ENCODE data around the gene ABCB8. TPM values are rescaled to one million over a fixed set of nuclear protein-coding genes. Genes with fewer than 3 reads are reported as not detected.

ABCB8 gene
- total and polyA plus RNA-seq, 5 experiments from 2014 or later: 17.1 to 74.7 (median 18.4) TPM

- POLR2A ChIA-PET: no interaction called here
- Mint-ChIP-seq H3K36me3 (peaks cover 0 to 8% (median 0%) of the 10 kb centered on the region in 3 donors), H3K4me1 (peaks cover 0 to under 1% (median 0%) of the 10 kb centered on the region in 4 donors), H3K27ac (no peak overlapping the region), H3K9me3 (no peaks in the 10 kb centered on the region), H3K4me3 (no peak overlapping the region), H3K27me3 (no peaks in the 10 kb centered on the region)
- DNase-seq (no peak), ATAC-seq (no peak)
These were observed 67.7 kb downstream of the ABCB8 start for GRCh38 chr7:151095828-151096475.

Other genes starting within 250 kb of the ABCB8 start
- gene TMEM176B, start 228.1 kb upstream of the ABCB8 start, total RNA-seq: not detected
- under 1 TPM in 1 of 3 donors, not detected in 2; 0.69 TPM for gene TMEM176B, start 228.1 kb upstream of the ABCB8 start, polyA plus RNA-seq
- gene TMEM176A, start 227.7 kb upstream of the ABCB8 start, total RNA-seq: under 1 TPM in 1 of 2 experiments, not detected in 1; 0.88 TPM
- gene TMEM176A, start 227.7 kb upstream of the ABCB8 start, polyA plus RNA-seq: under 1 TPM in 2 of 3 donors, not detected in 1; 0.18 to 0.62 TPM
- not detected for gene AOC1, start 175.9 kb upstream of the ABCB8 start, total RNA-seq
- gene AOC1, start 175.9 kb upstream of the ABCB8 start, polyA plus RNA-seq: not detected
- gene KCNH2, start 50.1 kb upstream of the ABCB8 start, total RNA-seq: 1 to 10 TPM; 1.3 to 1.6 TPM
- gene KCNH2, start 50.1 kb upstream of the ABCB8 start, polyA plus RNA-seq: 1 to 10 TPM in 2 of 3 donors, under 1 TPM in 1; 0.45 to 2.5 (median 1.5) TPM
- 1 to 10 TPM; 1.7 to 1.8 TPM for gene NOS3, start 37.4 kb upstream of the ABCB8 start, total RNA-seq
- gene NOS3, start 37.4 kb upstream of the ABCB8 start, polyA plus RNA-seq: 1 to 10 TPM; 1.4 to 3.3 (median 2.0) TPM
- 10 to 100 TPM; 34.6 to 42.2 TPM for gene ATG9B, start 4.0 kb upstream of the ABCB8 start, total RNA-seq
- gene ATG9B, start 4.0 kb upstream of the ABCB8 start, polyA plus RNA-seq: 10 to 100 TPM in 2 of 3 donors, 1 to 10 TPM in 1; 9.2 to 39.1 (median 24.7) TPM
- gene ASIC3, start 20.1 kb downstream of the ABCB8 start, total RNA-seq: 10 to 100 TPM; 13.5 TPM
- gene ASIC3, start 20.1 kb downstream of the ABCB8 start, polyA plus RNA-seq: not detected
- 1 to 10 TPM; 4.1 to 6.0 TPM for gene CDK5, start 29.4 kb downstream of the ABCB8 start, total RNA-seq
- gene CDK5, start 29.4 kb downstream of the ABCB8 start, polyA plus RNA-seq: 10 to 100 TPM; 10.7 to 13.2 (median 11.7) TPM
- gene SLC4A2, start 31.1 kb downstream of the ABCB8 start, total RNA-seq: 10 to 100 TPM; 52.5 to 60.6 TPM
- 10 to 100 TPM; 10.1 to 18.0 (median 14.8) TPM for gene SLC4A2, start 31.1 kb downstream of the ABCB8 start, polyA plus RNA-seq
- 100 to 1,000 TPM; 145 TPM for gene FASTK, start 52.4 kb downstream of the ABCB8 start, total RNA-seq
- gene FASTK, start 52.4 kb downstream of the ABCB8 start, polyA plus RNA-seq: 10 to 100 TPM; 38.8 to 63.6 (median 44.2) TPM
- gene TMUB1, start 55.0 kb downstream of the ABCB8 start, total RNA-seq: 10 to 100 TPM; 41.8 to 45.6 TPM
- gene TMUB1, start 55.0 kb downstream of the ABCB8 start, polyA plus RNA-seq: 10 to 100 TPM; 42.9 to 70.6 (median 49.1) TPM
- gene AGAP3, start 58.0 kb downstream of the ABCB8 start, total RNA-seq: 10 to 100 TPM; 35.2 to 36.9 TPM
- 1 to 10 TPM; 1.1 to 6.0 (median 3.7) TPM for gene AGAP3, start 58.0 kb downstream of the ABCB8 start, polyA plus RNA-seq
- gene GBX1, start 139.2 kb downstream of the ABCB8 start, total RNA-seq: not detected
- gene GBX1, start 139.2 kb downstream of the ABCB8 start, polyA plus RNA-seq: not detected
- gene ASB10, start 158.8 kb downstream of the ABCB8 start, total RNA-seq: not detected
- not detected for gene ASB10, start 158.8 kb downstream of the ABCB8 start, polyA plus RNA-seq
- 1 to 10 TPM; 2.5 to 2.6 TPM for gene H2BK1, start 182.0 kb downstream of the ABCB8 start, total RNA-seq
- gene H2BK1, start 182.0 kb downstream of the ABCB8 start, polyA plus RNA-seq: not detected
- 10 to 100 TPM; 30.2 to 34.2 TPM for gene ABCF2, start 198.8 kb downstream of the ABCB8 start, total RNA-seq
- gene ABCF2, start 198.8 kb downstream of the ABCB8 start, polyA plus RNA-seq: 10 to 100 TPM; 23.0 to 40.4 (median 31.6) TPM
- gene CHPF2, start 204.0 kb downstream of the ABCB8 start, total RNA-seq: 10 to 100 TPM; 47.8 to 48.6 TPM
- gene CHPF2, start 204.0 kb downstream of the ABCB8 start, polyA plus RNA-seq: 10 to 100 TPM; 16.8 to 20.1 (median 17.6) TPM
- 10 to 100 TPM in 1 of 2 experiments, 1 to 10 TPM in 1; 9.7 to 11.8 TPM for gene SMARCD3, start 220.2 kb downstream of the ABCB8 start, total RNA-seq
- gene SMARCD3, start 220.2 kb downstream of the ABCB8 start, polyA plus RNA-seq: 10 to 100 TPM in 2 of 3 donors, 1 to 10 TPM in 1; 9.8 to 18.6 (median 15.6) TPM